WI38 (cell line): ENCODE results near the gene KDM5B.

ENCODE experiments used
- H3K4me3 ChIP-seq: 2 replicates; pipeline ENCODE4 v1.5.1; 2011; ENCODE audit warnings: low read depth, mild to moderate bottlenecking, control low read depth, low read length
- CTCF ChIP-seq: IDR thresholded peaks from 2 replicates; pipeline ENCODE4 v1.5.1; 2012; ENCODE audit warnings: low read depth, mild to moderate bottlenecking, control low read depth, low read length

The KDM5B gene

GRCh38 chr1:202807926-202808757 lies at the start of gene KDM5B:
Gene KDM5B, minus strand, starts transcription at chr1:202808421. Its CDS starts 116 bp downstream, at chr1:202808305.
- TF ChIP-seq CTCF = no peak
- peak within 1 kb of the TSS; percentile 88 for H3K4me3 ChIP-seq

- TF ChIP-seq CTCF = no peak
These were observed 49.0 kb upstream of the KDM5B start for GRCh38 chr1:202857136-202857610.

GRCh38 chr1:202856014-202856413 lies 47.8 kb upstream of the KDM5B start:
- no peak for TF ChIP-seq CTCF
- H3K4me3 ChIP-seq = no peak overlapping the region

More at GRCh38 chr1:202857136-202857610, 49.0 kb upstream of the KDM5B start:
- no peak overlapping the region for H3K4me3 ChIP-seq

GRCh38 chr1:202854787-202855186 lies 46.6 kb upstream of the KDM5B start:
- no peak for TF ChIP-seq CTCF
- no peak overlapping the region for H3K4me3 ChIP-seq

GRCh38 chr1:202852163-202852904 lies 44.1 kb upstream of the KDM5B start:
- TF ChIP-seq CTCF = peak; percentile 57
- H3K4me3 ChIP-seq = no peak overlapping the region

GRCh38 chr1:202850593-202851362 lies 42.6 kb upstream of the KDM5B start:
- H3K4me3 ChIP-seq = no peak overlapping the region
- TF ChIP-seq CTCF = no peak
